Ramos (cell line): Measurements from ENCODE around the gene PRPF6.

Source experiments
- in situ Hi-C: fragments of 300-500 bp; cut with MboI; formaldehyde crosslinking; loops from one replicate; pipeline ENCODE4 v1.14.3; 2022; ENCODE audit warnings: low sequenced_read_pairs; ENCODE audit not compliant: unreplicated experiment

The PRPF6 gene

GRCh38 chr20:64056889-64057627 lies 76.1 kb downstream of the PRPF6 start:
- in situ Hi-C loops, result no loop called here

- in situ Hi-C loops, result no loop called here
Observed at GRCh38 chr20:64057628-64058498, 76.9 kb downstream of the PRPF6 start.

GRCh38 chr20:64058536-64058935 lies 77.6 kb downstream of the PRPF6 start:
- in situ Hi-C loops, result no loop called here

GRCh38 chr20:64062276-64062595 lies 81.3 kb downstream of the PRPF6 start:
- in situ Hi-C loops, result no loop called here

- in situ Hi-C loops, result no loop called here
Observed at GRCh38 chr20:64062596-64063388, 81.9 kb downstream of the PRPF6 start, which contains the start of gene TCEA2. TSS of gene TCEA2 (plus strand) at chr20:64063198. CDS start at chr20:64063313, 115 bp downstream.

DNA sequence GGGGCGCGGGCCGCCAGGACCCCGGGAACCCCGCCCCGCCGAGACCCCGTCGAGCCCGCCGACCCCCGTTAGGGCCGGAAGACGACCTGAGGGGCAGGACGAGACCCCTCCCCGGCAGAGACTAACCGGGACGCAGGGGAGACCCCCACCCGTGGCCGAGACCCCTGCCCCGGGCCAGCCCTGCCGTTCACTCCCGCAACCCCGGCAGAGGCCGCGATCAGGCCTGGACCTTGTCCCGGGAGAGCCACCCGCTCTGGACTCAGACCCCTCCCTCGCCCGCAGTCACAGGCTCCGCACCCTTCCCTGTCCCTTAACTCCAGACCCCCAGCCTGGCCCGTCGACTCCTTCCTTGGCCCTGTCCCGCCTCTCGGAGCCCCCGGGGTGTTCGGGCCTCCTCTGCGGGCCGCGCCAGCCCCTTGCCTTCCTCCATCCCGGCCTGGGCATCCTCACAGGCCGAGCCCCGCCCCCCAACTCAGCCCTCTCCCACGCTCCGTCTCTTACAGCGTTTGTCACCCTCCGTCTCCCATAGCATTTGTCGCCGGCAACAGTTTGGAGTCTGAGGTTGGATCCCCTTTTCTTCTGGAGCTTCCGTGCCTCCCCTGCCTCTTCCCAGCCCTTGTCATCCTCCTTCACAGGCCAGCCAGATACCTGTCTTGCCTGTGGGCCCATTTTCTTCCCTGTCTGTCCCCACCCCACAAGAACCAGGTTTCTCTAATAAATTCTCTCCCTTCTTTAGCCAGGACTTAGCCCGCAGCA lies 82.6 kb downstream of the PRPF6 start:
- in situ Hi-C loops, result no loop called here

- in situ Hi-C loops, result no loop called here
Observed at GRCh38 chr20:64064145-64064698, 83.3 kb downstream of the PRPF6 start.

GRCh38 chr20:64065062-64065973 lies 84.4 kb downstream of the PRPF6 start:
- in situ Hi-C loops, result no loop called here

DNA sequence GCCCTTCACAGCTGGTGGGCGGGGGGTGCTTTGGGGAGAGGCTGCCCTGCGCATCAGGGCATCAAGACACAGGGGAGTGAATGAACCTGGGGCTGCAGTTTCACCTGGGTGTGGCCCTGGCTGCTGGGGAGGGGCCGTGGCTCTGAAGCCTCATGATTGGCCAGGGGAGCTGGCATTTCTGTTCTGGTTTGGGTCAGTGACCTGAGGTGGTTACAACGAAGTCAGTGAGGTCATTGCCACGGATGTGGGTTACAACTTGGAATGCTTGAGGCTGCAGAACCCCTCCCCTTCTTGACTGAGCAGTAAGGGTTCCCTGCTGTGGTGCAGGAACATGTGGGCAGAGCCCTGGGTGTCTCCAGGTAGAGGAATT lies 85.0 kb downstream of the PRPF6 start:
- in situ Hi-C loops, result no loop called here

- in situ Hi-C loops, result no loop called here
Observed at GRCh38 chr20:64067005-64067632, 86.2 kb downstream of the PRPF6 start.

DNA sequence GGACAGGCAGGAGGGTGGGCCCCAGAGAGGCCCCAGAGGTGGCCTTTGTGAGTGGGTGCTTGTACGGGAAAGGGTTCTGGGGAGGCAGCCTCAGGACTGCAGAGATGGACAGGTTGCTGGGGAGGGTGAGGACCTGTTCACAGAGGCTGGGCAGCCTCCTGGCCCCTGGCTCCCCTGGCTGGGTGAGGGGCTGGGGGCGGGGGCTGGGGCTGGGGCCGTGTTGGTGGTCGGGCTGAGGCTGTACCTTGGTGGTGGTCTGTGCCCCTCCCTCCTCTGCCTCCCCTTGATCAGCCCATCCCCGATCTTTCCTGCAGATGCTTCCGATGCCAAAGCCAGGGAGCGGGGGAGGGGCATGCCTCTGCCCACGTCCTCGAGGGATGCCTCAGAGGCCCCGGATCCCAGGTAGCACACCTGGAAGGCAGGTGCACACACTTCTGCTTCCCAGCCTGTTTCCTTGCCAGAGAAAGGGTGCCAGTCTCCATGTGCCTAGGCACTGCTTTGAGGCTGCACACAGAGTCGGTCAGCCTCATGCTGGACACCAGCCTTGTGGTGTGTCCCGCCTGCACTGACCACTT lies 86.9 kb downstream of the PRPF6 start:
- in situ Hi-C loops, result no loop called here

GRCh38 chr20:64068386-64069208 lies 87.7 kb downstream of the PRPF6 start:
- in situ Hi-C loops, result no loop called here

GRCh38 chr20:64069209-64069613 lies 88.3 kb downstream of the PRPF6 start:
- in situ Hi-C loops, result no loop called here

DNA sequence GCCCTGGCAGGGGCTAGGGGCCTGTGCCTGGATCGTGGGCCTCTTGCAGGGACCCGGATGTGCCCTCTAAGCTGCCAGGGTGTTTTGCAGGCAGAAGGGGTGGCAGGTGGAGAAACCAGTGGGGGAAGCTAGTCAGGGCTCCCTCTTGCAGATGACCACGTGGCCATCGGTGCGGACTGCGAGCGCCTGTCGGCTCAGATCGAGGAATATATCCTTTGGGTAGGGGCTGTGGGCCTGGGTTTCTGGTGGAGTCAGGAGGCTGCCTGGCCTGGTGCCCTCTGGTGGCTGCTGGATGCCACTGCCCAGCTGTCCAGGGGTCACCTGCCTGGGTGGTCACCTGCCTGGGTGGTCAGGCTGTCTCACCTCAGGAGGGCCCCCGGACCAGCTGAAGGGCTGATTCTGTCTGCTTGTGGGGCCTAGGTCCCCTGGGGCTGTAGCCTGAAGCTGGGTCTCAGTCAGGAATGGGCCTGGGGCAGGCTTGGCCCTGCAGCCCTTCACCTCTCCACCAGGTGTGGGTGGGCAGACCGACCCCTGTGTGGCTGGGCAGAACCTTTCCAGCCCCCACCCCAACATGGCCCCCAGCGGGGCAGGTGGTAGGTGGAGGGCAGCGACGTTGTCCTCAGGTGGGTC lies 88.8 kb downstream of the PRPF6 start:
- in situ Hi-C loops, result no loop called here

- in situ Hi-C loops, result no loop called here
Observed at GRCh38 chr20:64070244-64070993, 89.5 kb downstream of the PRPF6 start.
